Upper lobe of right lung (tissue), 1 donor: ENCODE data around the gene NCAPH2. TPM values are rescaled to one million over a fixed set of nuclear protein-coding genes. Genes with fewer than 3 reads are reported as not detected.
A peak's percentile ranks its signal among the peaks of the same experiment; 100 is the strongest.

ENCODE experiments used
- ATAC-seq: fragments of 200-7000 bp; cut with Tn5 transposase; one replicate; pipeline ENCODE4 v1.9.1; 2020; ENCODE audit warnings: mild to moderate bottlenecking, moderate library complexity
- DNase-seq: peaks from one replicate; pipeline ENCODE4 v3.0.0-alpha.2; 2020
- H3K27ac ChIP-seq: fragments of 200-600 bp; one replicate; pipeline ENCODE4 v1.8.0; 2022
- H3K27me3 ChIP-seq: fragments of 200-600 bp; one replicate; pipeline ENCODE4 v1.8.0; 2022; ENCODE audit warnings: mild to moderate bottlenecking
- H3K36me3 ChIP-seq: fragments of 200-600 bp; one replicate; pipeline ENCODE4 v1.8.0; 2022
- H3K4me1 ChIP-seq: fragments of 200-600 bp; one replicate; pipeline ENCODE4 v1.8.0; 2022
- H3K4me3 ChIP-seq: fragments of 200-600 bp; one replicate; pipeline ENCODE4 v1.8.0; 2022; ENCODE audit warnings: mild to moderate bottlenecking
- H3K9me3 ChIP-seq: fragments of 200-600 bp; one replicate; pipeline ENCODE4 v1.8.0; 2022
- intact Hi-C: fragments of 100-400 bp; cut with DNase I; formaldehyde crosslinking; loops from one replicate; pipeline ENCODE4 v1.11.0; 2022
- long read RNA-seq: library from polyadenylated mRNA; unstranded; transcript quantifications from one replicate; pipeline ENCODE4 v2.0.0, GENCODE V29; 2021
- total RNA-seq: library from RNA; stranded (reverse); fragmentation: NEBNext Ultra II Directional; extraction: Animal tissue kit (Norgen Biotek cat#: 25700); gene quantifications from one replicate; pipeline ENCODE4 v1.2.1, GENCODE V29; 2021
- TF ChIP-seq, protein P1 (sequence below): fragments of 200-600 bp; IDR thresholded peaks from one replicate; pipeline ENCODE4 v1.8.0; 2022; ENCODE audit warnings: antibody characterized with exemption
- donor health status: DM: no; HTN: yes; CAD: no; lungs with severe emphysema.

NCAPH2 gene
- 51.8 TPM for total RNA-seq
- long read RNA-seq, transcript NCAPH2-205 (20 exons, 2,037 nt) = major isoform, 46 of 81 reads
- long read RNA-seq, transcript NCAPH2-201 (20 exons, 1,996 nt) = minor isoform, 10 of 81 reads
- long read RNA-seq, partial matches to known transcripts = 8 of 81 reads
- long read RNA-seq, other reads (novel, unspliced or antisense) = 17 of 81 reads

DNA sequence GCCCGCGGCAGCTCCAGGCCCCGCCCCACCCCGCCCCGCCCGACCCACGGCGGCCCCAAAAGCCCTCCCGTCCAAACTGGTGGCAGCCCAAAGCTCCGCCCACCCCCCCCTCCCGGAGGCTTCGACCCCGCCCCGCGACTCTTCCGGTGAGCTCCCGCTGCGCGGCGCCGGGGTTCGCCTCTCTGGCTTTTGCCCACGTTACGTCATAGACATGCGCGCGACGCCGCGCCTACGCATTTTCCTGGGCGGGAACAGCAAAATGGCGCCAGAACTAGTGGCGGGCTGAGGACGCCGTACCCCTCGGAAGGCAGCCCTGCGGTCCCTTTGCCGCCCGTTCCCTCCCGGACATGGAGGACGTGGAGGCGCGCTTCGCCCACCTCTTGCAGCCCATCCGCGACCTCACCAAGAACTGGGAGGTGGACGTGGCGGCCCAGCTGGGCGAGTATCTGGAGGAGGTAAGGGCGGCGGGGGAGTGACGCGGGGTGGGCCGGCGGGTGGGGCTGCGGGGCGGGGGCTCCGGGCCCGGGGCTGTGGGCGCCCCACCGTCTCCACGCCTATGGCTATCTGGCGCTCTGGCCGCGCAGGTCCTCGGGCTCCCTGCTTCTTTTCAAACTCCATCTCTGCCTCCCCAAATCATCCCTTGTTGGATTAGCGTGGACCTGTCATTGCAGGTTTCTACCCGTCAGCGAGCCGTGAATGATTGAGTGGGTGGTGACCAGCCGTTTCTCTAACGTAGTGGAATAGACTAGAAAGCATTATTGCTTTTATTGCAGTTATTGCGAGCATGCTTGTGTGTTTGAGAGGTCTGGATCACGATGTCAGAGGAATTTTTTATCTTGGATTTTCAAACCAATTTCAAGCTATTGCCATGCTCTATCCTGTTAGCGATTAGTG lies at the start of gene NCAPH2:
TSS of gene NCAPH2 (plus strand) at position 234 of the 894 bp plus-strand sequence. CDS start at position 348, 114 bp downstream.
- peaks cover 19% of the 10 kb centered on the region for H3K36me3 ChIP-seq
- H3K27me3 ChIP-seq = no peaks in the 10 kb centered on the region
- peak; percentile 83 for ATAC-seq
- H3K4me3 ChIP-seq = peak within 1 kb of the TSS; percentile 91
- peak within 1 kb of the TSS; percentile 92 for H3K27ac ChIP-seq
- peaks cover 21% of the 10 kb centered on the region for H3K4me1 ChIP-seq
- TF ChIP-seq, protein P1, sequence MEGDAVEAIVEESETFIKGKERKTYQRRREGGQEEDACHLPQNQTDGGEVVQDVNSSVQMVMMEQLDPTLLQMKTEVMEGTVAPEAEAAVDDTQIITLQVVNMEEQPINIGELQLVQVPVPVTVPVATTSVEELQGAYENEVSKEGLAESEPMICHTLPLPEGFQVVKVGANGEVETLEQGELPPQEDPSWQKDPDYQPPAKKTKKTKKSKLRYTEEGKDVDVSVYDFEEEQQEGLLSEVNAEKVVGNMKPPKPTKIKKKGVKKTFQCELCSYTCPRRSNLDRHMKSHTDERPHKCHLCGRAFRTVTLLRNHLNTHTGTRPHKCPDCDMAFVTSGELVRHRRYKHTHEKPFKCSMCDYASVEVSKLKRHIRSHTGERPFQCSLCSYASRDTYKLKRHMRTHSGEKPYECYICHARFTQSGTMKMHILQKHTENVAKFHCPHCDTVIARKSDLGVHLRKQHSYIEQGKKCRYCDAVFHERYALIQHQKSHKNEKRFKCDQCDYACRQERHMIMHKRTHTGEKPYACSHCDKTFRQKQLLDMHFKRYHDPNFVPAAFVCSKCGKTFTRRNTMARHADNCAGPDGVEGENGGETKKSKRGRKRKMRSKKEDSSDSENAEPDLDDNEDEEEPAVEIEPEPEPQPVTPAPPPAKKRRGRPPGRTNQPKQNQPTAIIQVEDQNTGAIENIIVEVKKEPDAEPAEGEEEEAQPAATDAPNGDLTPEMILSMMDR = no peak
- no peaks in the 10 kb centered on the region for H3K9me3 ChIP-seq
- DNase-seq = peak; percentile 98
- intact Hi-C loops = loop anchor here (10.0 kb wide), 1 partner anchor 243 kb away; the partner anchor contains the start of gene MAPK12

DNA sequence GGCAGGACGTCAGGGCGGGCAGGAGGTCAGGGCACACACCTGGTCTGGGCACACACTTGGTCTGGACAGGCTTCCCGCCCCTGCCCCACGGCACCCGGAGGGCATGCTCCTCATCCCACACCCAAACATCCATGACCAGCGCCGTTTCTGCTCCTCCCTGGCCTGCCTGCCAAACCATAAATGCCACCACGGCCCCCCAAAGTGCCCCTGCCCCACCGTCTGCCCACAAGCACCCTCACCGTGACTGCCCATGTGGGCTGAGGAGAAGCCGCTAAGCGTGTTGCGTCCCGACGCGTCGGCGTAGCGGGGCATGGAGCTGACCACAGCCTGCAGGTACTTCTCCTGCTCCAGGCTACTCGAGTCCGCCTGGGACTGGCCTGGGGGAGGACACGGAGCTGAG lies 49.0 kb upstream of the NCAPH2 start:
- Histone ChIP-seq H3K36me3 (peaks cover 97% of the 10 kb centered on the region), H3K4me3 (no peak overlapping the region), H3K27ac (no peak overlapping the region), H3K4me1 (no peaks in the 10 kb centered on the region), H3K27me3 (no peaks in the 10 kb centered on the region), H3K9me3 (no peaks in the 10 kb centered on the region)
- TF ChIP-seq, protein P1 = no peak
- no peak for DNase-seq
- no peak for ATAC-seq
- intact Hi-C loops = no loop called here

DNA sequence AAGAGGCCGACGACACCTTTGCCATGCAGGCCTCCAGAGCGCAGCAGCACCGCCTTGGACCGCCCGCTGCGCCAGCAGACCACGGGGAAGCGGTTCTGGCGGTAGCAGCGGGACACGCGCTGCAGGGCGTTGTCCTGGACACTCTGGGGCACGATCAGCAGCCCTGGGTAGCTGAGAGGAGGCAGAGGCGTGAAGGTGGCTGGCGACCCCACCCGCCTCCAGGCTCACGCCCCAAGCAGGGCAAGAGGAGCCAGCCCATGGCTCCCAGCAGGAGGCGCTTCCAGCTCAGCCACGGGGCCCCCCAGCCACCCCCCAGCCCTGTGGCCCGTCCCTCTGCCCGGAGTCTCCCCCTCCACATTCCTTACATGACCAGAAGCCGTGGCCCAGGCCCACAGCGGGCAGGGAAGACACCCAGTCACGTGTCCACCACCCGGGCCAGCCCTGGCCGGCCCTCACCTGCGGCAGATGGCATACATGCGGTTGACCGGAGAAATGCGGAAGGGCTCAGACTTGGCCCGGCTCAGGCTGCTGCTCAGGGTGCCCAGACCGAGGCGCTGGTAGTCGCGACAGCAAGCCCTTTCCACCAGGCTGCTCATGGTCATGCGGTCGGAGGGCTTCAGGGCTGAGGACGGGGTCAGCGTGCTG lies 48.4 kb upstream of the NCAPH2 start:
- DNase-seq (no peak), ATAC-seq (no peak)
- H3K9me3 ChIP-seq = no peaks in the 10 kb centered on the region
- no peaks in the 10 kb centered on the region for H3K27me3 ChIP-seq
- TF ChIP-seq, protein P1 = no peak
- H3K36me3 ChIP-seq = peaks cover 97% of the 10 kb centered on the region
- no peaks in the 10 kb centered on the region for H3K4me1 ChIP-seq
- intact Hi-C loops = no loop called here
- no peak overlapping the region for H3K27ac ChIP-seq
- H3K4me3 ChIP-seq = no peak overlapping the region

DNA sequence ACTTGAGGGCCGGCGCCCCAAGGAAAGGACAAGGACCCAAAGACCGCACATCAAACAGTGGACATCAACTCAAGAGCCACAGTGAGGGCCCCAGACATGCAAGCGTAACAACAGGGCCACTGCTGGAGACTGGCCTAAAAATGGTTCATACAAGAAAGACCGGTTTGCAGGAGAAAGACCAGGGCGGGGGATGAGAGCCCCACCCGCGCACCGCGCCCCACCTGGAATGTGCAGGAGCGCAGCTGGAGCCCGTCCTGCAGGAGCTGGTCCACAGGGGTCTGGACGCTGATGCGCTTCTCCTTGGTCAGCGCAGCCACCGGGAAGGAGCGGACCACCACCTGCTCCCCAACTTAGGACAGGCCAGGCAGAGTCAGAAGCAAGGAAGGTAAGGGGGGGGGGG lies 47.1 kb upstream of the NCAPH2 start:
- H3K36me3 ChIP-seq = peaks cover 96% of the 10 kb centered on the region
- no peak overlapping the region for H3K27ac ChIP-seq
- no peaks in the 10 kb centered on the region for H3K27me3 ChIP-seq
- TF ChIP-seq, protein P1 = no peak
- no peak overlapping the region for H3K4me3 ChIP-seq
- intact Hi-C loops = no loop called here
- H3K9me3 ChIP-seq = no peaks in the 10 kb centered on the region
- peak; percentile 80 for DNase-seq
- no peaks in the 10 kb centered on the region for H3K4me1 ChIP-seq
- peak; percentile 61 for ATAC-seq

DNA sequence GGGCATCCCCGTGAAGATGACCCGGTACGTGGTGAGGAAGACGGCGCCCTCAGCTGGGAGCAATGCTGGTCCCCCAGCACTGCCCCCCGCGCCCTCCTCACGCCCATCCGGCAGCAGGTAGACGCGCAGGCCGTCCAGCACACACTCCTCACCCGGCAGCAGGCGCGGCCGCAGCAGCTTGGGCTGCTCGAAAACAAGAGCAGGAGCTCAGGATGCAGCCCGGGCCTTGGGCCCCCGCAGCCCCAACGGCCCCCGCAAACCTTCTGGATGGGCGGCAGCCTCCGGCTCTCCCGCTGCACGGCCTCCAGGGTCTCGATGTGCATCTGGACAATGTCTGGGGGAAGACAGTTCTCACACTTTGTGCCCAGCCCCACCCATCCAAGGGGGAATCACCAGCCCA lies 46.5 kb upstream of the NCAPH2 start:
- Histone ChIP-seq H3K4me1 (no peaks in the 10 kb centered on the region), H3K27me3 (no peaks in the 10 kb centered on the region), H3K9me3 (no peaks in the 10 kb centered on the region), H3K27ac (no peak overlapping the region), H3K36me3 (peaks cover 97% of the 10 kb centered on the region), H3K4me3 (no peak overlapping the region)
- intact Hi-C loops = no loop called here
- DNase-seq (no peak), ATAC-seq (no peak)
- TF ChIP-seq, protein P1 = no peak
